OCI-LY1 (cell line): ENCODE measurements around the gene INS.

ENCODE experiments used
- H2AFZ ChIP-seq: fragments of 200-600 bp; sonication (generic), shearing (Covaris generic); 2 replicates; pipeline ENCODE4 v1.6.0; 2014; ENCODE audit warnings: antibody characterized with exemption, mild to moderate bottlenecking, low read length
- H3F3A ChIP-seq: fragments of 200-600 bp; sonication (generic), shearing (Covaris generic); 2 replicates; pipeline ENCODE4 v1.6.0; 2014; ENCODE audit warnings: mild to moderate bottlenecking, antibody characterized with exemption, low read length, moderate library complexity; ENCODE audit not compliant: insufficient read depth
- H3K27ac ChIP-seq: fragments of 200-600 bp; sonication (generic); 2 replicates; pipeline ENCODE4 v1.5.1; 2014; ENCODE audit warnings: low read length, mixed run types, mild to moderate bottlenecking, low read depth; ENCODE audit not compliant: poor library complexity, severe bottlenecking
- H3K27me3 ChIP-seq: fragments of 200-600 bp; sonication (generic); 2 replicates; pipeline ENCODE4 v1.6.0; 2014; ENCODE audit warnings: antibody characterized with exemption, mild to moderate bottlenecking, low read length, moderate library complexity; ENCODE audit not compliant: insufficient read depth
- H3K36me3 ChIP-seq: fragments of 200-600 bp; sonication (generic); 2 replicates; pipeline ENCODE4 v1.6.1; 2014; ENCODE audit warnings: mild to moderate bottlenecking, antibody characterized with exemption, low read length, moderate library complexity, mixed read lengths; ENCODE audit not compliant: insufficient read depth
- H3K4me1 ChIP-seq: fragments of 200-600 bp; sonication (generic); 2 replicates; pipeline ENCODE4 v1.5.1; 2014; ENCODE audit warnings: mild to moderate bottlenecking, low read length, moderate library complexity; ENCODE audit not compliant: insufficient read depth, severe bottlenecking
- H3K4me2 ChIP-seq: fragments of 200-600 bp; sonication (generic), shearing (Covaris generic); 2 replicates; pipeline ENCODE4 v1.6.1; 2014; ENCODE audit warnings: low read length
- H3K4me3 ChIP-seq: fragments of 200-600 bp; sonication (generic); 2 replicates; pipeline ENCODE4 v1.5.1; 2014; ENCODE audit warnings: low read length, low read depth, mild to moderate bottlenecking, mixed read lengths; ENCODE audit not compliant: poor library complexity, severe bottlenecking
- H3K79me2 ChIP-seq: fragments of 200-600 bp; shearing (Covaris generic); 2 replicates; pipeline ENCODE4 v1.6.1; 2016; ENCODE audit warnings: mixed run types, low read length, mixed read lengths; ENCODE audit not compliant: insufficient read depth
- H3K9ac ChIP-seq: fragments of 200-600 bp; sonication (generic), shearing (Covaris generic); 2 replicates; pipeline ENCODE4 v1.6.1; 2014; ENCODE audit warnings: mild to moderate bottlenecking, low read length, mixed read lengths
- H3K9me2 ChIP-seq: fragments of 200-600 bp; sonication (generic), shearing (Covaris generic); 2 replicates; pipeline ENCODE4 v1.6.1; 2014; ENCODE audit warnings: low read depth, mild to moderate bottlenecking, low read length, mixed read lengths
- H3K9me3 ChIP-seq: fragments of 200-600 bp; shearing (Covaris generic); 2 replicates; pipeline ENCODE4 v1.6.1; 2014; ENCODE audit warnings: low read length, mixed read lengths
- H4K20me1 ChIP-seq: fragments of 200-600 bp; sonication (generic), shearing (Covaris generic); 2 replicates; pipeline ENCODE4 v1.6.0; 2016; ENCODE audit warnings: mild to moderate bottlenecking, low read length; ENCODE audit not compliant: insufficient read depth
- EZH2 ChIP-seq: fragments of 200-600 bp; sonication (generic), shearing (Covaris generic); IDR thresholded peaks from 2 replicates; pipeline ENCODE4 v1.8.0; 2017; ENCODE audit warnings: borderline replicate concordance, mixed run types, mild to moderate bottlenecking, antibody characterized with exemption, low read length, moderate library complexity, mixed read lengths
- TF ChIP-seq, protein P1 (sequence below): fragments of 200-600 bp; sonication (generic), shearing (Covaris generic); IDR thresholded peaks from 2 replicates; pipeline ENCODE4 v1.5.1; 2017; ENCODE audit warnings: mild to moderate bottlenecking, antibody characterized with exemption, low read length, moderate library complexity, mixed read lengths

Gene INS

DNA sequence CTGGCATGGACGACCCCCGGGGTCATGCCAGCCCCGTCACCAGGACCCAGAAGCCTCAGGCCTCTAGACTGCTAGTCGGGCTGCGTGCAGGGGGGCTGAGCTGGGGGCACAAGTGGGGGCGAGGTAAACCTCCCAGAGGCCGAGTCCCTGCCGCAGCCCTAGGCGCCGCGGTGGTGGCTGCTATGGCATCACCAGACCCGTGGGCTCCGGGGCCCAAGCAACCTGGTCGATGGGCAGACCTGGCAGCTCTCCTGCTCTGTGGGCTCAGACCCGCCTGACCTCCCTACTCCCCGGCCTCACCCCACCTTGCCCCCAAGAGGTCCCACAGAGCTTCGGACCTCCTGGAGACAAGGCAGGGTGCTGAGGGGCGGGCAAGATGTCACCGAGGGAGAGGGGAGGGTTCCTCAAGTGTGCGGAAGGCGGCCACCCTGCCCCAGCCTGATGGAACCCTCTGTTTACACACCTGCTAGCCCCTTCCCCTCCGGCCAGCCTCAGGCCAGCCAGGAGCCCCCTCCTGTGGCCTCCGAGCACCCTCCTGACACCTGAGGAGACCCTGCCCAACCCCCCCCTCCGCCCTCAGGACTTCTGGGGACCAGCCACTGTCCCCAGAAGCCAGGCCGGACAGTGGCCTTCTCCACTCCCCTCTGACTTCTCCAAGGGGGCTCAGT, 31.2 kb downstream of the INS start:
- no peak overlapping the region for H3K27ac ChIP-seq
- no peak for TF ChIP-seq EZH2
- TF ChIP-seq, protein P1, sequence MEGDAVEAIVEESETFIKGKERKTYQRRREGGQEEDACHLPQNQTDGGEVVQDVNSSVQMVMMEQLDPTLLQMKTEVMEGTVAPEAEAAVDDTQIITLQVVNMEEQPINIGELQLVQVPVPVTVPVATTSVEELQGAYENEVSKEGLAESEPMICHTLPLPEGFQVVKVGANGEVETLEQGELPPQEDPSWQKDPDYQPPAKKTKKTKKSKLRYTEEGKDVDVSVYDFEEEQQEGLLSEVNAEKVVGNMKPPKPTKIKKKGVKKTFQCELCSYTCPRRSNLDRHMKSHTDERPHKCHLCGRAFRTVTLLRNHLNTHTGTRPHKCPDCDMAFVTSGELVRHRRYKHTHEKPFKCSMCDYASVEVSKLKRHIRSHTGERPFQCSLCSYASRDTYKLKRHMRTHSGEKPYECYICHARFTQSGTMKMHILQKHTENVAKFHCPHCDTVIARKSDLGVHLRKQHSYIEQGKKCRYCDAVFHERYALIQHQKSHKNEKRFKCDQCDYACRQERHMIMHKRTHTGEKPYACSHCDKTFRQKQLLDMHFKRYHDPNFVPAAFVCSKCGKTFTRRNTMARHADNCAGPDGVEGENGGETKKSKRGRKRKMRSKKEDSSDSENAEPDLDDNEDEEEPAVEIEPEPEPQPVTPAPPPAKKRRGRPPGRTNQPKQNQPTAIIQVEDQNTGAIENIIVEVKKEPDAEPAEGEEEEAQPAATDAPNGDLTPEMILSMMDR = no peak
- H3K27me3 ChIP-seq = no peaks in the 10 kb centered on the region
- no peak overlapping the region for H3K4me2 ChIP-seq
- H3K4me1 ChIP-seq = no peaks in the 10 kb centered on the region
- no peaks in the 10 kb centered on the region for H3K79me2 ChIP-seq
- no peaks in the 10 kb centered on the region for H3K9me2 ChIP-seq
- no peaks in the 10 kb centered on the region for H3F3A ChIP-seq
- no peak overlapping the region for H3K9ac ChIP-seq
- H2AFZ ChIP-seq = no peak overlapping the region
- no peaks in the 10 kb centered on the region for H3K36me3 ChIP-seq
- H3K9me3 ChIP-seq = no peaks in the 10 kb centered on the region
- H4K20me1 ChIP-seq = no peaks in the 10 kb centered on the region
- no peak overlapping the region for H3K4me3 ChIP-seq

DNA sequence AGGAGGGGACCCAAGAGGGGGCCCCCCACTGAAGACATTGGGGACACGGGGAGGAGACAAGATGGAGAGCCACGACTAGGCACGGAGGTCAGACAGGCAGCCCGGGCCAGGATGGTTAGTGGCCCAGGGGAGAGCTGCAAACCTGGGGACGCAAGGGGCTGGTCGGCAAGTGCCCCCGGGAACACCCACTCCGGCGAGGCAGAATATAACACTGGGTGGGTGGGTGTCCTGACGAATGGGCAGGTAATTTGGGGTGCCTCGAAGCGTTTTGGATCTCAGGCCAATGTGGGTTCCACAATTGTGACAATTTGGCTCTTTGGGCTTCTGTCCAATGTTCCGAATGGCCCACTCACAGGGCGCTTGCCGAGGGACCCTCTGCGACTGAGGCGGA, 31.7 kb downstream of the INS start:
- Histone ChIP-seq H3K79me2 (no peaks in the 10 kb centered on the region), H3K27ac (no peak overlapping the region), H3F3A (no peaks in the 10 kb centered on the region), H3K4me3 (no peak overlapping the region), H3K9me2 (no peaks in the 10 kb centered on the region), H3K9ac (no peak overlapping the region), H3K4me1 (no peaks in the 10 kb centered on the region), H3K27me3 (no peaks in the 10 kb centered on the region), H3K9me3 (no peaks in the 10 kb centered on the region), H3K4me2 (no peak overlapping the region), H3K36me3 (no peaks in the 10 kb centered on the region), H4K20me1 (no peaks in the 10 kb centered on the region), H2AFZ (no peak overlapping the region)
- no peak for TF ChIP-seq EZH2
- TF ChIP-seq, protein P1 = no peak

DNA sequence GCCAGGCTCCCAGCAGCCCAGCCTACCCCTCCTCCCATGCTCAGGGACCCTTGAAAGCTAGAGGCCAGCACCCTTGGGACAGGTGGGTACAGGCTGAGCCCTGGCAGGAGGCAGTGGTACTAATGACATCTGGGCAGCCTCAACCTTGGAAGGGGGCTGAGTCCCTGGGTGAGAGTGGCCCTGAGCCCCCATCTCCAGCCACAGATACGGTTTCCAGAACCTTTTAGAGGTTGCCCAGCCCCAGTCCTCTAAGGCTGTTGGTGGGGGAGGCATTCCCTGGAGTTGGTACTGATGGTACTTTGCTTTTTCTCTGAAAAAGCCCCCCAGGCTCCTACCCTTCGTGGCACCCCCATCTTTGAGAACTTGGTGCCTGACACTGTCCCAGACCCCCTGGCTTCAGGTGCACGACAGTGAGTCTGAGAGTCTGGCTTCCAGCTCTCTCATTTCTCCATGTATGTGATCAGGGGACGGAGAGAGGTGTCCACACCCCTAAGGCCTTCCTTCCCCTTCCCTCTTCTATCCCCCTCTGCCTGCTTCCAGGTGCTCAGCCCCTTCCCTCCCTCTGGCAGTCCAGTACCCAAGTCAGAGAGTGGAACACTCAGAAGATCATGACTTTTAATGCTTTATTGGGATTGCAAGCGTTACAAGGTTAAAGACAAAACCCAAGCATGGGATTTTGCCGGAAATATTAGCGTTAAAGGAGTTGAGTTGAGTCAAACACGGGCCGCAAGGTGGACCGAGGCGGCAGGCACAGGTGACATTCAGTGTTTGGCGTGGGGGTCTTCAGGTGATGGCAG, 32.3 kb downstream of the INS start:
- H3K4me3 ChIP-seq = no peak overlapping the region
- H3K36me3 ChIP-seq = no peaks in the 10 kb centered on the region
- H4K20me1 ChIP-seq = no peaks in the 10 kb centered on the region
- no peak overlapping the region for H3K4me2 ChIP-seq
- no peak overlapping the region for H3K27ac ChIP-seq
- H2AFZ ChIP-seq = no peak overlapping the region
- H3K9me3 ChIP-seq = no peaks in the 10 kb centered on the region
- H3K27me3 ChIP-seq = no peaks in the 10 kb centered on the region
- TF ChIP-seq, protein P1 = no peak
- TF ChIP-seq EZH2 = no peak
- no peak overlapping the region for H3K9ac ChIP-seq
- no peaks in the 10 kb centered on the region for H3K79me2 ChIP-seq
- no peaks in the 10 kb centered on the region for H3K4me1 ChIP-seq
- no peaks in the 10 kb centered on the region for H3K9me2 ChIP-seq
- H3F3A ChIP-seq = no peaks in the 10 kb centered on the region
